Stimulated activated CD4-positive, alpha-beta T cell treated with anti-CD3 and anti-CD28 coated beads, Interleukin-12 subunit alpha, Interleukin-12 subunit beta, amount 100 ng/mL, for 48 hours (primary cell): Measurements from ENCODE around the gene SEC61B.
A peak's percentile ranks its signal among the peaks of the same experiment; 100 is the strongest.
"Not testable (repeated sequence)": the region's sequence is repeated elsewhere in the genome, so short reads cannot be mapped to it uniquely, and the experiment has no call there.

Experiments
- DNase-seq, 3 donors: peaks; one replicate each; pipeline ENCODE4 v3.0.0-alpha.2; 2020; ENCODE audit warnings: low read depth in 2 of 3, low spot score in 1 of 3

SEC61B gene

DNA sequence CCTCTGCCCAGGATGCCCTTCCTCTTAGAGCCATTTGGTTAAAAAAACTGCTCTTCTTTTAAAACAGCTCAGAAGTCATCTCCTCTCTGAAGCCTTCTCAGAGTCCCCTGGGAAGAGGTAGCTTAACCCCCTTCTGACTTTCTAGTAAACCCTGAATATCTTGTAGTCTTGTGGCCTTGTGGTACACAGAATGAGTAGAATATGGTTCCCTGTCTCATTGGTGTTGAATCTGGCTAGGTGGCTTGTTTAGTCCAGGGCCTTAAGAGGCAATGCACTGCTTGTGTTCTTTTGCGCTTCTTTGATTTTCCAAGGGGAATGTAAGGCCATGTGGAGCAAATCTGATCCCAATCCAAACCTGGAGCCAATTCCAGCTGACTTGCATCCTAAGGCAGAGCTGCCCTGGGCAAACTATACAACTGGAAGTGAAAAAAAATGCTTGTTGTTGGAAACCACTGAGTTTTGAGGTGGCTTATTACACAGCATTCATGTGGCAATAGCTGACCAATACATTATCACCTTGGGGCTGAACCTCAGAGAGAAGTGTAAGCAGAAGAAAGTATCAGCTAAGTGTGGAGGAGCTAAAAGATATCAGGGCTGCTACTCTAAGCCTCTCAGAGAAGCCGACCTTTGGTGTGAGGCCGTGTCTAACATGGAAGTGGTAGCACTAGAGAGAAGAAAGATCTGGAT, 31.3 kb upstream of the SEC61B start:
- DNase-seq = no peak

DNA sequence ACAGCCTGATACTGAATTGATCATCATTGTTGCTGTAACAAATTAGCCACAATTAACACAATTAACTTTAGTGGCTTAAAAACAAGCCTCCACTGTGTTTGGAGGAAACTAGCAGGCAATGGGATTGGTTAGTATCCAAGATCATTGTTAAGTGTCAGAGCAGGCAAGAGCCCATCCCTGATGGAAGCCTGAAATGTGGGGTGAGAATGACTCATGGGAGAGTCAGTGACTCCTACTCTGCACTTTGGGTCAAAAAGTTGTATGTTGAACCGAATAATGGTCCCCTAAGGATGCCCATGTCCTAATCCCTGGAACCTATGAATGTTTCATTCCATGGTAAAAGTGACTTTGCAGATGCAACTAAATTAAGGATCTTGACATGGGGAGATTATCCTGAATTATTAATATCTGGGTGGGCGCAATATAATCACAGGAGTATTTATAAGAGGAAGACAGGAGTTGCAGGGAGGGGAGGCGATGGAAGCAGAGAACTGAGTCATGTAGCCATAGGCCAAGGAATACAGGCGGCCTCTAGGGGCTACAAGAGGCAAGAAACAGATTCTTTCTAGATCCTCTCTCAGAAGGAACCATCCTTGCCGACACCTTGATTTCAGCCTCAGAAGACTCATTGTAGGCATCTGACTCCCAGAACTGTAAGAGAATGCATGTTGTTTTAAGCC, 29.2 kb upstream of the SEC61B start:
- DNase-seq = no peak

DNA sequence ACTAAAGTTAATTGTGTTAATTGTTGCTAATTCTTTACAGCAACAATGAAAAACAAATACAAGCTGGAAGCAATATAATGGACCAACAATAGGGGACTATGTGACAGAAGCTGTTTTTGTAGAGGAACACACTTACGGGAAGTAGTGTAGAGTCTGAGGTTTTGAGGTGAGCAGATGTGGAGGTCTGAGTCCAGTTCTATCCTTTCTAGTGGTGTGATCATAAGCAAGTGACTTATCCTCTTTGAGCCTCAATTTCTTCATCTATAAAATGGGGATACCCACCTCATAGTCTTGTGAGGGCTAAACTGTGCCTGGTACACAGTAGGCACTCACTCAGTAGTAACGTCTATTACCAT, 28.6 kb upstream of the SEC61B start:
- DNase-seq = no peak

DNA sequence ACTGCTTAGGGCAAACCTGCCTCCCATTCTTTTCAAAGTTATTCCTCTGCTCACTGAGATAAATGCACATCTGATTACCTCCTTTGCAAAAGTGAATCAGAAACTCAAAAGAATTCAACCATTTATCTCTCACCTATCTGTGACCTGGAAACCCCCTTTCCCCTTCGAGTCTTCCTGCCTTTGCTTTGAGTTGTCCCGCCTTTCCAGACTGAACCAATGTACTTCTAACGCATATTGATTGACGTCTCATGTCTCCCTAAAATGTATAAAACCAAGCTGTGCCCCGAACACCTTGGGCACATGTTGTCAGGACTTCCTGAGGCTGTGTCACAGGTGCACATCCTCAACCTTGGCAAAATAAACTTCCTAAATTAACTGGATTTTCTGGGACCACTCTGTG, 25.6 kb upstream of the SEC61B start:
- DNase-seq = not testable (repeated sequence)

DNA sequence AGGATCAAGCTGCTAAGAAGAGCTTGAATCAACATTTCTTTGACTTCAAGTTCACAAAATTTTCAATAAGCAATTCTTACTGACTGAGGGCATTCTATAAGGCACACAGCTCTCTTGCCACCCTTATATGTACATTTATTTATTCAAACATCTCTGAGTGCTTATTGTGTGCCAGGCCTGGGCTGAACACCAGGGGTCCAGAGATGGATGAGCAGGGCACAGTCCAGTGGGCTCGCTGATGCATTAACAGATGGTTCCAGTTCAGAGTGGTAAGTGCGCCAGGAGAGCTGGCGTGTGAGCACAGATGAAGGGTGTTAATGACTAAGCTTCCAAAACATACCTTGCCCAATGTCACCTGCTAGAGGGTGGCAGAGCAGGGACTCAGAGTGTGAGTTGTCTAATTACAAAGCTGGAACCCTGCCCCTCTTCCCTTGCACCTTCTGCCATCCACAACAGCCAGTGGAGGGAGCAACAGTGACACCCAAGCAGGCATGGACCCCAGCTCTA, 24.9 kb upstream of the SEC61B start:
- no peak for DNase-seq

DNA sequence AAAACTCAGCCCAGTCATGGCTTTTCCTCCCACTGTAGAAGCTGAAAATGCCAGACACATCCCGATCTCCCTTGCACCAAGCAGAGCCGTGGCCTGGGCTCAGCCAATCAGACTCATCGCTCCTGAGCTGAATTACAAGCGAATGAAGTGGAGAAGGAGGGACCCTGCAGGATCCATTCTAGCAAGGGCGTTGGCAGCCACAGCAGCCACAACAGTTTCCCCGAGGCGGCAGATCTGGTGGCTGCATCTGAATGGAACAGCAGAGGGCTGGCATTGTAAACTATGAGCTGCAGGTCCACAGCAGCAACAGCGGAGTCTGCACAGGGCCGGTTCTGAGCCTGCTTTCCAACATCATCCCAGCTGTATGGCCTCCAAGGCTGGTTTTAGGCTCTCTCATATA, 24.1 kb upstream of the SEC61B start:
- no peak for DNase-seq

DNA sequence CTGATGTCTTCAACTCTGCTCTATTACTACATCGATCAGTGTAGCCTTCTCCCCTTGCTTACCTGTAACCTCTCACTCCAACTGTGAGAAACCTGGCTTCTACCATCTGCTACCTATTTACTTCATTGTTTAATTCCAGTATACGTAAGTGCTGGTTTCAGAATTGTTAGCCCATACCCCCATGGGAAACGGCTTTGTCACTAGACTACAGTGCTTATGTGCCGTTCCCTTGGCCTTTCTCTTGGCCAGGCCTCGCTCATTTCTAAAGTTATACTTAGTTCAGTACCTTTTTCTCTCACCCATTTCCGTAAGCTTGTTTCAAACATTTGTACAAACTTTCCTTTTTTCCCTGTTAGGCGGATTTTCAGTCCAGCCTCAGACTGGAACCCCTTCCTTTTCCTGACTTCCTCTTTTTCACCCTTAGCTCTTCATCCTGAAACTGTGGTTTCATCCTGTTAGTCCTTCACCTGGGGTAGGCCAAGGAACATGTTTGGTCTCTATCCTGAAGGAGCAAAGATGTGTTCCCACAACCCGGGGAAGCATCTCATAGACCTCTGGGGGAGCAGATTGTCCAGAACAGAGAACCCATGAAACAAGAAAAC, 22.0 kb upstream of the SEC61B start:
- no peak for DNase-seq

DNA sequence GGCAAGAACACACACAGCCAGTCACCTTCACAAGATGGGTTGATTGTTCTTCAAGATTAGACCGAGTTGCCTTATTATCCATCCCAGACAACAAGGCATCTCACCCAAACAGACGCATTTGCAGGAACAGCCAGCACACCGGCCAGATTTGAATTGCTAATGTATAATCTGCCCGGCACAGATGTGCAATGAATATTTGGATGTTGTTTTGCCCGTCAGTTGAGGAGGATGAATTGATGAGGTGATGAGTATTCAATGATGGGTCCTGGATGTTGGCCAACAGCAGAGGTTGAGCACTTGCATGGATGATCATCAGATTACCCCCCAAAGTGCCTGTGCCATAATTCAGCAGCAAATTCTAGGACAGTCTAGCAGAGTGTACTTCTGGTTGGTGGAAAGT, 20.5 kb upstream of the SEC61B start:
- DNase-seq = no peak

DNA sequence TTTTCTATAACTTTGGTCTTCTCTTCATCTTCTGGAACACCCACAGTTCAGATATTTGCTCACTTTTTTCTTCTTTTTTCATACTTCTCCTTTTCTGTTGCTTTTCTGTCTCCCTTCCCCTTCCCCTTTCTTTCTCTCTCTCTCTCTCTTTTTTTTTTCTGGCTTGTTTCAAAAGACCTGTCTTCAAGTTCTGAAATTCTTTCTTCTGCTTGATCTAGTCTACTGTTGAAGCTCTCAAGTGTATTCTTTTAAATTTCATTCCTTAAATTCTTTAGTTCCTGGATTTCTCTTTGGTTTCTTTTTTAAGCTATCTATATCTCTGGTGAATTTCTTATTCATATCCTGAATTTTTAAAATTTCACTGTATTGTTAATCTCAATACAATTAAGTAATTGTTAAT, 11.5 kb upstream of the SEC61B start:
- no peak for DNase-seq

DNA sequence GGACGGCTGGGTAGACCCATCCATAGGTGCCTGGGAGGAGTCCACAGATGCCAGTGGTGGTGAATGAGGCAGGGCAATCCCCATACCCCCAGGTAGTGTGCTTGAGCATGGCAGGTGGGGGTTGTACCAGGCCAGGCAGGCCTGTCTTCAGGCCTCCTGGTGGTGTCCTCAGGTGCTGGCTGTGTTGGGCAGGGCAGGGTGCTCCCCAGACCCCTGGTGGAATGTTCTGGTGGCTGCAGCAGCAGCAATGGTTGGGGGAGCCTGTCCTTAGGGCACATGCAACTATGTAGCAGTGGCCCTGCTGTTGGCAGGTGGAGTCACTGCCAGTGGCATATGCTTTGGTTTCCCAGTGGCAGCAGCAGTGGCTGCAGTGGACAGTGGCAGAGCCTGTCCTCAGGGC, 10.3 kb upstream of the SEC61B start:
- no peak for DNase-seq

DNA sequence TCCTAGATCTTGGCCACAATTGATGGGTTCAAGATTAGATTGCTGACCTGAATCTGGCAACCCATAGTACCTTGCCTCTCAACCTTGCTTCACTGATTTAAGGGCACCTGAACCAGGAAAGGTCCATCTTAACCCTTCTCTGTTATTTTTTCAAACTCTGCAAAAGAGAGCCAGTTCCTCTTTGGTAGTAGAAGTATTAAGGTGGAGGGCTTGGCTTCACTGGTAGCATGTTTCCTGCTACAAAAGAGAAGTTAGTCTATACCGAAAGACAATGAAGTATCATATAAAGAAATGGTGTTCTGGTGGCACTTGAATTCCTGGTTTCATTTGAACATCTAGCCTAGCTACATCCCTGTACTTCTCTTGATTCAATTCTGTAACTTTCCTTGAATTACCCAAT, 8.9 kb upstream of the SEC61B start:
- DNase-seq = no peak

DNA sequence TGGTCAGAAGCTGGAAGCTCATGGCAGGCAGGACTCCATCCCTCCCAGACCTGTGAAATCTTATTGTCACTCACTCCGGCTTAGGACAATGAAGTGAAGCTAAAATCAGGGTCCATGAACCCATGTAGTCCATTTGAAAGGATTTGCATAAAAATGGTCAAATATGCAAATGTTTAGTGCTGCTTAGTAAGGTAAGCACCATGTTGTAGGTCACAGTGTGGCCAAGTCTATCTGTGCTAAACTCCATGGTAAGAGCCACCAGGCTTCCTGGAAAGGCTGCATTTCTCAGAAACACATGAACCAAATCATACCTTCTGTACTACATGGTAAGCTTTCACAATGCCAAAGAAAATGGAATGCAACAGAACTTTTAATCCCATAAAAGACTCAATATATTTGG, 6.0 kb upstream of the SEC61B start:
- no peak for DNase-seq

DNA sequence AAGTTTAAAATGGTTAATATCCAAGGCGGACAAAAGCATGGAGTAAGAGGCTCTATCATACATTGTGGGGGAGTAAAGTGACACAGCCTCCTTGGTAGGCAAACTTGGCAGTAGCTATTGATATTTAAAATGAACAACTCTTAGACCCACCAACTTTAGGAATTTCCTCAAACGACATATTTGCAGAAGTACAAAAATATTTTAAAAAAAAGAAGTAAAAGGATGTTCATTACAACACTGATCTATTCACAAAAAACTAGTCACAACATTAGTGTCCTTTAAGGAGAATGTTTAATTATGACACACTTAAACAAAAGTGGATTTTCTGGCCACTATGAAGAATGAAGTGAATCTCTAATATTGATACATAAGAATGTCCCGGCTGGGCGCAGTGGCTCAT, 2.1 kb upstream of the SEC61B start:
- DNase-seq = no peak

DNA sequence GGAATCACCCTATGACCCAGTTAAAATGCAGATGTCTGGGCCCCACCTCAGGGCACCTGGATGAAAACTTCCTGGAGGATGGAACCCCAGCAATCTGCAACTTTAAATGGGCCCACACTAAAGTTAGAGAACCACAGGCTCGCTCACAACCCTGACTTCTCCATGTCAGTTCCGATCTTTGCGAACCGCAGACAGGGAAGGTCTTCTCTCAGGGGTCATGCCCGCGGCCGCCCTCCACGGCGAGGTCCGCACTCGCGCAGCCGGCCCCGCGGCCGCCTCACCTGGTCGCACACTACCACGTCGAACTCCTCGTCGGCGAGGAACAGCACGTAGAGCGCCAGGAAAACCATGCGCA, 839 bp upstream of the SEC61B start:
- DNase-seq = no peak

DNA sequence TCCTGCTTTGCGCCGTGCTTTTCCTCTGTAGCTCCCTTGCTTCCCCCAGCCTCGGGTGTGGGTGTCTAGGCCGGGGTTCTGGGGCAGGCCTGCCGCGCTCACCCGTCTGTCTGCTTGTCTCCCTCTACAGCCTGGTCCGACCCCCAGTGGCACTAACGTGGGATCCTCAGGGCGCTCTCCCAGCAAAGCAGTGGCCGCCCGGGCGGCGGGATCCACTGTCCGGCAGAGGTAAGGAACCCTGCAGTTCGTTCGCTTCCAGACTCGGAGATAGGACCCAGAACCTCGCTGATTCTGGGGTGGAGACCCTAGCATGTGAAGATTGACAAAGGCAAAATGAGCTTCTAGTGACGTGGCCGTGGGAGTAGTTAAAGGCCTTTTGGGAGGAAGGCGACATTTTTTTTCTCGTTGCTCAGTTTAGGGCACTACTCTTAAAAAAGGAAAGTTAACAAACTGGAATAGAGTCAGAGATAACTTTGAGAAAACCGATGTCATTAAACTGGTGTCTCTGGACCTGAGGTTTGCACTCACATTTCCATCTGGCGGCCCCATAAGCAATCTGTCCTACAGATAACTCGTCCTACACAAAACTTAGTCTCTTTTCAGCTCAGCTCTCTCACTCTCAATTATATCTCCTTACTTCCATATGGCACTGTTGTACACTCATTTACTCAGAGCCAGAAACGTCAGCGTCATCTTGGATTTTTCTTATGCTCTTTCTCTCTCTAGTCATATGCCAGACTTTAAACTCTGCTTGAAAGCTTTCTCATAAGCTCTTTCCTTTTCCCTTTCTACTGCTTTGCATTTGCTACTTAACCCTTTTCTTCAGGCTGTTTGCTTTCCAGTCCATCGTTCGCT, 561 bp downstream of the SEC61B start:
- DNase-seq = no peak

DNA sequence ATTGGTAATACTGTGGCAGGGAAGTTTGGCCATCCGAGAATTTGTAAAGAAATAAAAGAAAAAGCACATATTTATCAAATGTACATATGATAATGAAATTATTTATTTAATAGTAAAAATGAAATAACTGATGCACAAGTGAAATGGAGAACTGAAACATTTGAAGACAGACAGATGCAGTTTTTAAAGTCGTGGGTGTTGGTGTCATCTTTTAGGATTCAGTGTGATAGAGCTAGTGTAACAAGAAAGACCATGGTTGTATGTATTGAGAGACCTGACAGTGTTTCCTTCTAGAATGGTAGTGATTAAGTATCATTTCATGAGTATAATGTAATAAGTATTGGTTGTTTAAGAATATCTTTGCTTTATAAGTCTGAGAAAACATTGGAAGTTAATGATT, 2.4 kb downstream of the SEC61B start:
- no peak for DNase-seq

DNA sequence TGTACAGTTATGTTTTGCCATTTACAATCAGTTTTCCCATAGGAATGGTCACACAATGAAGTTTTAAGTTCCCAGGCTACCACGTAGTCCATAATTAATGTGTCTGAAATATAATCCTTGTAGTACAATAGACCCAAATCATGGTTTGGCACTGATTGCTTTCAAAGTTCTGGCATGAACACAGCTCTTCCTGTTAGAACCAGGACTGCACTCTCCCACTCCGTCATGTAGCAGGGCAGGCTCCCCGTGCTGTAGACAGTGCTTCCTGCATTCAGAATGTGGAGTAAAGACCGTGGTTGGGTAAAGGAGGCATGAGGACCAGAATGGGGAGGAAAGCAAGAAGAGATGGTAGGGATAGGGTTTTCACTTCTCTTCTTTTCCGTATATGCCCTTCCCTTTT, 4.0 kb downstream of the SEC61B start:
- no peak for DNase-seq

DNA sequence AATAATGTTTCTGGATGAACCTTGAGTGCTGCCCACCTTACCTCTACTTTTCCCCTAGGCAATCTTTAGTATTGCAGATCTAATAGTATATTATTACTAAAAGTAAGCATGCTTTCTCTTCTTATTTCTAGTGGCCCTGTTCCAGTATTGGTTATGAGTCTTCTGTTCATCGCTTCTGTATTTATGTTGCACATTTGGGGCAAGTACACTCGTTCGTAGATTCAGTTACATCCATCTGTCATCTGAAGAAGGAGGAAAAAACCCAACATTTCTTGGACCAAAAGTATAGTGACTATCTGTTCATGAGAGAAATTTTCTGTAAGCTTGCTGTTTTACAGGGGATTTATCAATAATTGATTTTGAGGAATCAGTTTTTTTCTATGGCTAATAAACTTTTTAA, 8.1 kb downstream of the SEC61B start:
- no peak for DNase-seq

DNA sequence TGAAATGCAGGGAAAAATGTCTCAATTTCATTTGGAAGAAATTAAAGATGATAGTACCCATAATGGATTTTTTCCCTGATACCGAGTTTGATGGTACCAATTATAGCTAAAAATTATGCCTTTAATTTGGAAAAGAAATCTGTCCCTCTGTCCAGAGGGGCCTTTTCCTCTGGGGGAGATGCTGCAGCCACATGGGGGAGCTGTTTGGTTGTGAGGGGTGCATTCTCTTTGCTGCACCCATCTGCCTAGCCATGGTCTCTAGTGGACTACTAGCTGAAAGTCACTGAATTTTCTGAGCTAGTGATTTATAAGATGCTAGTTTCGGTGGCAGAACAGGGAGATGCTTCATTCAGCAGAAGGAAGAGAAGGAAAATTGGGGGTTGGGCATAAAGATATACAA, 9.6 kb downstream of the SEC61B start:
- DNase-seq = peak in 1 of 3 donors; percentile 23

DNA sequence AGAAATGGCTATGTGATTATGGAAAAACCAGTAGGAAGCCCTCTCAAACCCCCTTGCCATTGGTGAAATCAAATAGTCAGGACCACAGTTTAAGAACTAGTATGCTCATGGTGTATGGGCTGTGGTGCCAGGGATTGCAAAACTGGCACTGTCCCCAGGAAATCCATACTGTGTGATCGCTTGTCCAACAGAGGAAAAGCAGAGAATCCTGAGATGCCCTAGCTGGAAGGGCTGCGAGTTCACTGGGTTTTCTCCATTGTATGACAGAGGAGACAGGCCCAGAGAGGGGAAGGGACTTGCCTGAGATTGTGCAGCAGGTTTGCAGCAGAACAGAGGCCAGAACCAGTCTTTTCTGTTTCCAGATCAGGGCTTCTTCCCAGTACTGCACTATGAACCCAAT, 12.5 kb downstream of the SEC61B start:
- DNase-seq = no peak

DNA sequence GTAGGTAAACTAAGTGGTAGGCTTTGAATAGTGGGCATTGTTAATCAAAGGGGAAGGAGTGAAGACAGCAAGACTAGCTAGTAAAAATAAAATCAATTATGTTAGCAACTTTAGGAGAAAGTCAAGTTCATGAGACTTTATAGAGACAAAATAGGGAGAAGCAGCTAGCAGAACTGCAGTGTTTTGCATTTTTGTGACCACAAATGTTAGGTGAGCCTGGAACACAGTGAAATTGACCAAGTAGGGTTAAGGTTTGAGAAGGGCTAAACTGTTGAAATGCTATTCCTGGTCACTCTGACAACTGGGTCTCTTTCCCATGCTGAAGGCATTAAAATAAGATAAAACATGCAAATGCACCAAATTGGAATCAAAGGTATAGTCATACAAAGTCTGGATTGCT, 13.0 kb downstream of the SEC61B start:
- DNase-seq = no peak
